T47D (cell line): Measurements from ENCODE around the gene KCP.

Experiments used
- DNase-seq, 2 experiments: peaks; one replicate each; pipeline versions ENCODE4 v3.0.0 to v3.0.0-alpha.2; 2011 to 2012; ENCODE audit warnings: low read depth in 1 of 2, low spot score in 1 of 2
- JUND ChIP-seq: IDR thresholded peaks from 2 replicates; pipeline ENCODE4 v1.6.1; 2012; ENCODE audit warnings: low read depth
- in situ Hi-C: cut with HindIII; loops from 2 replicates; pipeline ENCODE4 v1.10.0; 2016; ENCODE audit warnings: low sequenced_read_pairs, low pct_unique_long_range_greater_than_20kb

KCP gene

GRCh38 chr7:128910569-128910945, at the start of gene KCP:
Gene KCP, minus strand, starts transcription at chr7:128910709. Its CDS starts 33 bp downstream, at chr7:128910676.
- DNase-seq = no peak

GRCh38 chr7:128959296-128959695, 48.8 kb upstream of the KCP start:
- no peak for TF ChIP-seq JUND
- in situ Hi-C loops = no loop called here
- DNase-seq = no peak

More at GRCh38 chr7:128910569-128910945, at the start of gene KCP:
- in situ Hi-C loops = no loop called here
- TF ChIP-seq JUND = no peak

GRCh38 chr7:128955981-128956380, 45.5 kb upstream of the KCP start:
- TF ChIP-seq JUND = no peak
- in situ Hi-C loops = no loop called here
- no peak for DNase-seq

- TF ChIP-seq JUND = no peak
- in situ Hi-C loops = no loop called here
- no peak for DNase-seq
These were observed 44.6 kb upstream of the KCP start for GRCh38 chr7:128954830-128955802.

- no peak for TF ChIP-seq JUND
- in situ Hi-C loops = no loop called here
- no peak for DNase-seq
These were observed 43.6 kb upstream of the KCP start for GRCh38 chr7:128954150-128954549.

DNA sequence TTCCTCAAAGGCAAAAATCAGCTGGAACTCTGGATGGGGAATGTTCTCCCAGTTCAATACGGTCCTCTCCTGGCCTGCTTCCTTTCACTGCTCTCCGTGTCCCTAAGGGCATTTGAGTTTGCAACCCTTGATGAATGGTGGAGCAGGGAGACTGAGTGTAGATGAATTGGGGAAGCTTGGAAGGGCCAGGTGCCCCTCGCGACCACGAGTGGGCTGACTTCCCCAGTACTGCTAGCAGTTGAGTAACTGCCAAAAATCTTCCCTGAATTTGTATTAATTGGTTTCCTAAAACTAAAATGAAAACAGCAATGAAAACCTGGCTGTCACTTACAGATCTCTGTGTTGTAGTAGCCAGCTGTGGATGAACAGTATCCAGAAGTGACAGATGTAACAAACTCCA, 40.8 kb upstream of the KCP start:
- no peak for TF ChIP-seq JUND
- DNase-seq = no peak
- in situ Hi-C loops = no loop called here

DNA sequence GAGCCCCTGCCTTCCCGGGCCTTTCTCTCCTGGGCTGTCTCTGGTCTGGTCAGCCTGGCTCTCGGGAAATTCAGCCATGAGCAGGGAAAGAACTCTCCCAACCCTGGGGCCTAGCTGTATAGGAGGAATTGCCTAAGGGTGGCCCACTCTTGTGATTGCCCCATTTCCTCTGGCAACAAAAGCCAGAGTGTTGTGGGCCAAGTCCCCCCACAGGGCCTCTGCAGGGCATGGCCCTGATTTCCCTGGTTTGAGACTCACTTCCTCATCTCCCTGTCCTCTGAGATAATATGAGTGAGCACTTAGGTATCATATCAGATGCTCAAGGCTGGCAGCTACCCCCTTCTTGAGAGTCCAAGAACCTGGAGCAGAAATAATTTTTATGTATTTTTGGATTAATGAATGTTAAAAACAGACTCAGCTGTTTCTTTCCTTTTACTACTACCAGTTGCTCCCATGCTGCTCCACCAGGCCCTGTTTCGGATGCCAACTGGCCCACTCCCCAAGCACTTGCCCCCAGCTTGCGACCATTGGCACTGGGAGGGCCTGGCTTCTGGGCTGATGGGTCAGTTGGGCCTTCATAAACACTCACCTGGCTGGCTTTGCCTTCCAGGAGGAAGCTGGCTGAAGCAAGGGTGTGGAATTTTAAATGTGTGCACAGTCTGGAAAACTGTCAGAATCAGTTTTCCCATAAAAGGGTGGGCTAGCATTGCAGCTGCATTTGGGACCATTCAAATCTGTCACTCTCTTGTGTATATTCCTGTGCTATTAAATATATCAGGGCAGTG, 38.7 kb upstream of the KCP start:
- no peak for DNase-seq
- in situ Hi-C loops = no loop called here
- no peak for TF ChIP-seq JUND

DNA sequence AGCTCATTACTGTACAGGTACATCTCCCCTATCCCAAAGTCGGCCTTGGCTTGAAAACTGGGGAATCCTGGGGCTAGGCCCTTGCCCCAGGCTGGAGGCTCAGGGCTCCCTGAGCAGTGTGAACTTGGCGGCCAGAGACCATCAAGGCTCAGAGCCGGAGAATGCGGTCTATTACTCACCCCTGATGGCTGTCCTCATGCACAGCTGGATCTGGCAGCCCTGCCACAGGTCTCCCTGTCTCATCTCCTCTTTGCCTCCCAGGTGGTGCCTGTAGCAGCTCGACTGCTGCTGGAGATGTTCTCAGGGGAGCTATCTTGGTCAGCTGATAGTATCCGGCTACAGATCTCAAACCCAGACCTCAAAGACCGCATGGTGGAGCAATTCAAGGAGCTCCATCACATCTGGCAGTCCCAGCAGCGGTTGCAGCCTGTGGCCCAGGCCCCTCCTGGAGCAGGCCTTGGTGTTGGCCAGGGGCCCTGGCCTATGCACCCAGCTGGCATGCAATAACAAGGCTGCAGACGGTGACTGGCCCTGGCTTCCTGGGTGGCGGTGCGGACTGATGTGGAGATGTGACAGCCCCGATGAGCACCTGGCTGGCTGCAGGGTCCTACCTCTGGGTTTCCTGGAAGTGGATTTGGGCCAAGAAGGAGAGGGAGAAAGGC, 37.9 kb upstream of the KCP start:
- in situ Hi-C loops = no loop called here
- DNase-seq = no peak
- no peak for TF ChIP-seq JUND

GRCh38 chr7:128947854-128948253, 37.3 kb upstream of the KCP start:
- in situ Hi-C loops = no loop called here
- no peak for TF ChIP-seq JUND
- DNase-seq = no peak

- TF ChIP-seq JUND = no peak
- no peak for DNase-seq
- in situ Hi-C loops = no loop called here
These were observed 36.7 kb upstream of the KCP start for GRCh38 chr7:128946936-128947830.

- no peak for DNase-seq
- no peak for TF ChIP-seq JUND
- in situ Hi-C loops = no loop called here
These were observed 35.3 kb upstream of the KCP start for GRCh38 chr7:128945668-128946366.
